Measurements from ENCODE around the gene ZNF43. TPM values are rescaled to one million over a fixed set of nuclear protein-coding genes. Genes with fewer than 3 reads are reported as not detected.

Gene ZNF43
- total and polyA plus RNA-seq, 2 of the 8 experiments (the other 6 are each of a cell fraction or from before 2014, with no cell fraction given), result 24.7 to 53.1 TPM

- no peak overlapping the region for H3K23ac ChIP-seq (ENCODE audit: insufficient read length)
- H2BK5ac ChIP-seq (ENCODE audit: low read depth, low read length), result no peak overlapping the region
- H3K18ac ChIP-seq (ENCODE audit: extremely low read depth, low read length), result no peak overlapping the region
- H3K27me3 ChIP-seq (replicated peaks in 1 of 4; ENCODE audit: control insufficient read depth in 3 of 4, extremely low read depth in 1 of 4, insufficient read depth in 3 of 4, low read length in 3 of 4), result no peaks in the 10 kb centered on the region
- no peak overlapping the region for H4K5ac ChIP-seq (ENCODE audit: insufficient read length, low read depth, low read length)
- H2BK12ac ChIP-seq (ENCODE audit: low read depth, low read length), result no peak overlapping the region
- no peak overlapping the region for H3K4me2 ChIP-seq (ENCODE audit: insufficient read depth in 1 of 2, low read depth in 2 of 2, low read length in 2 of 2)
- no peaks in the 10 kb centered on the region for H4K20me1 ChIP-seq (replicated peaks in 1 of 2; ENCODE audit: control insufficient read depth in 1 of 2, insufficient read depth in 2 of 2, low read length in 2 of 2)
- no peak overlapping the region for H3K9ac ChIP-seq (replicated peaks in 1 of 4; ENCODE audit: extremely low read depth in 1 of 4, low read depth in 3 of 4, low read length in 3 of 4)
- no peak overlapping the region for H3K56ac ChIP-seq (replicated peaks; ENCODE audit: insufficient read length, low read depth, low read length)
- DNase-seq (ENCODE audit: low read depth in 1 of 2, low spot score in 2 of 2), result no peak
- H4K91ac ChIP-seq (replicated peaks; ENCODE audit: insufficient read length, low read length), result no peak overlapping the region
- no peak for TF ChIP-seq SRF (IDR thresholded peaks at IDR 0.05; ENCODE audit: low read depth, low read length)
- no peak for TF ChIP-seq PHF8 (conservative IDR thresholded peaks at IDR 0.05; ENCODE audit: low read depth, low read length)
- no peak for TF ChIP-seq CBX8 (IDR thresholded peaks at IDR 0.05; ENCODE audit: borderline replicate concordance, low read depth, low read length)
- no peak for TF ChIP-seq RNF2 (IDR thresholded peaks at IDR 0.05; ENCODE audit: borderline replicate concordance, low read depth, low read length, missing control alignments, poor library complexity, severe bottlenecking)
- no peak for TF ChIP-seq CHD1 (IDR thresholded peaks at IDR 0.05; ENCODE audit: low read depth, low read length)
- TF ChIP-seq SIN3A (conservative IDR thresholded peaks at IDR 0.05 in 1 of 2, IDR thresholded peaks at IDR 0.05 in 1 of 2; ENCODE audit: low read depth in 1 of 2, low read length in 2 of 2), result no peak
- TF ChIP-seq NANOG (IDR thresholded peaks at IDR 0.05; ENCODE audit: insufficient read depth, low read depth, low read length, poor library complexity, severe bottlenecking), result no peak
- no peak for TF ChIP-seq EP300 (IDR thresholded peaks at IDR 0.05; ENCODE audit: borderline replicate concordance in 1 of 2, low read depth in 2 of 2, low read length in 2 of 2)
- TF ChIP-seq KDM4A (IDR thresholded peaks at IDR 0.05; ENCODE audit: low read depth, low read length, severe bottlenecking), result no peak
- no peak for TF ChIP-seq E2F6 (IDR thresholded peaks at IDR 0.05)
- ChIA-PET CTCF (ENCODE audit: partially characterized antibody) (no interaction called here), POLR2A (ENCODE audit: partially characterized antibody) (no interaction called here)
- no peak overlapping the region for H2BK120ac ChIP-seq (replicated peaks; ENCODE audit: low read depth, low read length)
- H3K4me1 ChIP-seq (replicated peaks in 1 of 4; ENCODE audit: control insufficient read depth in 3 of 4, insufficient read depth in 4 of 4, low read length in 3 of 4), result no peaks in the 10 kb centered on the region
- no peak overlapping the region for H4K8ac ChIP-seq (ENCODE audit: extremely low read depth, insufficient read depth, low read length)
- WGBS, 2 experiments (ENCODE audit: extremely low coverage in 1 of 2, insufficient coverage in 1 of 2, insufficient read length in 1 of 2, insufficient replicate concordance in 2 of 2, low coverage in 1 of 2, low lambda C conversion rate in 2 of 2, missing lambda C conversion rate in 1 of 2), result 76% methylated on average over 4 of the region's 4 CpGs; no CpG with 5 or more reads in 1 of the 2 experiments
- no peak overlapping the region for H2AFZ ChIP-seq (ENCODE audit: low read length)
- H3K79me2 ChIP-seq (ENCODE audit: control insufficient read depth in 1 of 2, insufficient read depth in 2 of 2, low read length in 2 of 2), result no peaks in the 10 kb centered on the region
- no peak overlapping the region for H3K27ac ChIP-seq (ENCODE audit: low read depth, low read length)
- no peak for FAIRE-seq
- H2BK20ac ChIP-seq (ENCODE audit: low read length), result no peak overlapping the region
- H3K79me1 ChIP-seq (ENCODE audit: low read depth, low read length), result no peaks in the 10 kb centered on the region
- no peak overlapping the region for H3K14ac ChIP-seq (ENCODE audit: insufficient read length)
- no peak overlapping the region for H2BK15ac ChIP-seq (ENCODE audit: low read length)
- H3K4ac ChIP-seq (replicated peaks; ENCODE audit: insufficient read length, low read depth, low read length), result no peak overlapping the region
- H3K9me3 ChIP-seq (ENCODE audit: insufficient read depth in 2 of 2, low read depth in 1 of 2, low read length in 1 of 2), result peaks cover 36 to 55% of the 10 kb centered on the region in 2 experiments
- H3K23me2 ChIP-seq (ENCODE audit: low read depth, low read length), result no peaks in the 10 kb centered on the region
- no peak overlapping the region for H2AK5ac ChIP-seq (ENCODE audit: low read depth, low read length)
- H3K4me3 ChIP-seq (ENCODE audit: extremely low read depth in 1 of 4, insufficient read depth in 2 of 4, low read depth in 3 of 4, low read length in 4 of 4), result no peak overlapping the region
- H3K36me3 ChIP-seq (ENCODE audit: control insufficient read depth in 2 of 4, insufficient read depth in 4 of 4, low read length in 3 of 4), result no peaks in the 10 kb centered on the region
Observed at GRCh38 chr19:21878646-21879045, 42.7 kb upstream of the ZNF43 start.
